ENCODE measurements around the gene GLIPR1.
"Not testable (repeated sequence)": the region's sequence is repeated elsewhere in the genome, so short reads cannot be mapped to it uniquely, and the experiment has no call there.

GLIPR1 gene

DNA sequence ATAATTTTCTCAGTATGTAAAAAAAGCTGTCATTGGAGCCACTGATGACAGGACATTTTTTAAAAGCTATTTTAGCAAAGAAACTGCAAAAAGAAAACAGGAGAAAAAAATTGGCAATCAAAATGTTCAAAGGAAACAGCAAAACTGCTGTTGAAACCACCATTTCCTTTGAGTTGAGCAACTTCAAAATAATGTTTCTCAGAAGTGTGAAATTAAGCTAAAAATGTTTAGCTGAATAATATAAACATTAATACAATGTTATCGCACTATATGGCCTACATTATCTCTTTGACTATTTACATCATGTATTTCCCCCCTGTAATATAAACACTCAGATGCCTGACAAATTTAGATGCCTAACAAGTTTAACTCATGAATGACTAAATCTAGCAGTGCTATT lies 23.4 kb upstream of the GLIPR1 start:
- DNase-seq (ENCODE audit: extremely low read depth, low read depth), result no peak
- TF ChIP-seq, protein P1, sequence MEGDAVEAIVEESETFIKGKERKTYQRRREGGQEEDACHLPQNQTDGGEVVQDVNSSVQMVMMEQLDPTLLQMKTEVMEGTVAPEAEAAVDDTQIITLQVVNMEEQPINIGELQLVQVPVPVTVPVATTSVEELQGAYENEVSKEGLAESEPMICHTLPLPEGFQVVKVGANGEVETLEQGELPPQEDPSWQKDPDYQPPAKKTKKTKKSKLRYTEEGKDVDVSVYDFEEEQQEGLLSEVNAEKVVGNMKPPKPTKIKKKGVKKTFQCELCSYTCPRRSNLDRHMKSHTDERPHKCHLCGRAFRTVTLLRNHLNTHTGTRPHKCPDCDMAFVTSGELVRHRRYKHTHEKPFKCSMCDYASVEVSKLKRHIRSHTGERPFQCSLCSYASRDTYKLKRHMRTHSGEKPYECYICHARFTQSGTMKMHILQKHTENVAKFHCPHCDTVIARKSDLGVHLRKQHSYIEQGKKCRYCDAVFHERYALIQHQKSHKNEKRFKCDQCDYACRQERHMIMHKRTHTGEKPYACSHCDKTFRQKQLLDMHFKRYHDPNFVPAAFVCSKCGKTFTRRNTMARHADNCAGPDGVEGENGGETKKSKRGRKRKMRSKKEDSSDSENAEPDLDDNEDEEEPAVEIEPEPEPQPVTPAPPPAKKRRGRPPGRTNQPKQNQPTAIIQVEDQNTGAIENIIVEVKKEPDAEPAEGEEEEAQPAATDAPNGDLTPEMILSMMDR (IDR thresholded peaks at IDR 0.05; ENCODE audit: low read depth, low read length), result no peak

DNA sequence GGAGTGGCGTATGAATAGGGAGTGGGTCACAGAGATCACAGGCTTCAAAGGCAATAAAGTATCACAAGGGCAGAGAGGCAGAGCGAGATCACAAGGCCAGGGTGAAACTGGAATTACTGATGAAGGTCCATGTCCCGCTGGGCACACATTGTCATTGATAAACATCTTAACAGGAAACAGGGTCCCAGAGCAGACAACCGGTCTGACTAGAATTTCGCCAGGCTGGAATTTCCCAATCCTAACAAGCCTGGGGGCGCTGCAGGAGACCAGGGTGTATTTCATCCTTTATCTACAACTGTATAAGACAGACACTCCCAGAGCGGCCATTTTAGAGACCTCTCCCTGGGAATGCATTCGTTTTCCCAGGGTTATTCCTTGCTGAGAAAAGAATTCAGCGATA lies 22.7 kb upstream of the GLIPR1 start:
- DNase-seq (ENCODE audit: extremely low read depth, low read depth), result not testable (repeated sequence)

DNA sequence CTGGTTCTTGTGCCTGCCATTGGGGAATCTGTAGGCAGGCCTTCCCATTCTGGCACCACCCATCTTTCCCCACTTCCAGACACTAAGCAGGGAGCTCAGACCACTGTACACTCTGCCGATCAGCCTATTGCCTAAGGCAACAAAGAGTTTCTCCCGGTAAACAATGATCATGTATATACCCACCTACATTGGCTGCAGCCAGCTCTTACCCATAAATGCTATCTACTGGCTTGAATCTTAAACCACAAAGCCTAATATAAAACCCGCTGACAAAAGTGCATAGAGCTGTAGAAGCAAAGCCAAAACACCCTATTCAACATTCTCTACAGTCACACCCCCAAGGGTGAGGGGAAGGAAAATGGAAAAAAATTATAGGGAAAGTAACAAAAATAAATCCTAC lies 20.8 kb upstream of the GLIPR1 start:
- TF ChIP-seq, protein P1 (IDR thresholded peaks at IDR 0.05; ENCODE audit: low read depth, low read length), result no peak
- no peak for DNase-seq (ENCODE audit: extremely low read depth, low read depth)

DNA sequence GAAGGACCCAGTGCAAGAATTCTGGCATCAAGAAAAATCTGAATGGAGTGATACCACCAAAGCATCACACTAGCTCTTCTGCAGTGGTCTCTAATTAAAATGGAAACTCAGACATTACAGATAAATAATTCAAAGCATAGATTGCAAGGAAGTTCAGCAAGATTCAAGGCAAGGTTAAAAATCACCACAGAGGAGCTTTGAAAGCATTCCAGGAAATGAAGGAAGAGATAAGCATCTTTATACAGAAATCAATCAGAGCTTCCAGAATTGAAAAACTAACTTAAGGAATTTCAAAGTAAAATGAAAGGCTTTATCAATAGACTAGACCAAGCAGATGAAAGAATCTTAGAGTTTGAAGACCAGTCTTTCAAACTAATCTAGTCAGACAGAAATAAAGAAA lies 20.4 kb upstream of the GLIPR1 start:
- TF ChIP-seq, protein P1 (IDR thresholded peaks at IDR 0.05; ENCODE audit: low read depth, low read length), result no peak
- DNase-seq (ENCODE audit: extremely low read depth, low read depth), result no peak

DNA sequence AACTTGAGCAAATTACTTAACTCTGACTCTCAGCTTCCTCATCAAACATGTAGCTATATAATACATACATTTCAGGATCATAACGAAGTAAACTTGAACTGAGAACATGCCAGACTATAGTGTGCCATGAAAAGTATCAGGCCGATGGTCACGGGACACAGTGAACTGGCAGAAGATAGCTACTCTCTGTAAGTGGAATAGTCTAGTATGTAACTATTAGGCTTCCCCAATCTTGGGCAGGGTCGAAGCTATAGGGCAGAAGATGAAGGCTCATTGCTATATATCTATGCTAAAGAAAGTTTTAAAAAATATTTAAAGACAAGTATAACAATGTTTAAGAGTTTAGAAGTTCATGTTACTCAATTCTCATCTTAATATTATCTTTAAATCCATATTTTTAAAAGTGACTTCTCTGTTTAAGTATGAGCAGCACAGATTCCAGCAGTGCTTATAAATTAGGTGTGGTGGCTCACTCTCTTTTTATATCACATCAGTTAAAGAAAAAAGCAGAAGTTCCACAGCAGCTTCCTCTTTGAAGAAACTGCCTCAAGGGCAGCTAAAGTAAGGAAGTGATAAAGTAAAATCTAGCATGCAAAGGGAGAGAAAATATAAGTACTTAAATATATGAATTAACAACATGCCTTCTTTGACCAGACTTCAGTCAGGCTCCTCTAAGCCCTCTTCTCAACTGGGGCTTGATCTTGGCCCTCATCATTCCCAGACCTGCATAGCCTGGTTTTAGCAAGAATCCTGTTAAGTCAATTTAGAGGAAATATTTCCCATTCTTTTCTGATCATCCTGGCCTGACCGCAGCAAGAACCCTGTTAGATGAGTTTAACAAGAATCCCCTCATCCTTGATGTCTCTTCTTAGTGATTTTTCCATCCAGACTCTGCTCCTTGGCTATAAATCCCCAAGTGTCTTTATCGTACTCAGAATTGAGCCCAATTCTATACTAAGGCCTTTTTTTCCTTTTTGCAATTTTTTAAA lies 8.4 kb upstream of the GLIPR1 start:
- TF ChIP-seq, protein P1 (IDR thresholded peaks at IDR 0.05; ENCODE audit: low read depth, low read length), result no peak
- DNase-seq (ENCODE audit: extremely low read depth, low read depth), result no peak

DNA sequence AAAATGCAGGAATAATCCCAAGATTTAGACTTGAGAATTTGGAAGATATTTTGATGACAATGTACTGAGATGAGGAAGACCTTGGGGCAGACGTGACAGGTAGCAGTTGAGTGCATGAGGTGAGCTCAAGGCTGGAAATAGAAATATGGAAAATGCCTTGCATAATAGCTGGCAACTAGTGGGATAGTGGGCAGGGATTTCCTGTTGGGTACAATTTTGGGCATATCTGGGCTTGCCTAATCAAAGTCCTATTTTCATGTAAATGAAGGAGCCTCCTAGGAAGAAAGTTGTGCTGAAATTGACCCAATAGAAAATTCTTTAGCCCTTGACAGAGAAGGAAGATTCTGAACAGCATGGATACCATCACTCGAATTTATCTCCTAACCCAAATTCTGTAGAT lies 6.4 kb upstream of the GLIPR1 start:
- no peak for DNase-seq (ENCODE audit: extremely low read depth, low read depth)
- TF ChIP-seq, protein P1 (IDR thresholded peaks at IDR 0.05; ENCODE audit: low read depth, low read length), result no peak

DNA sequence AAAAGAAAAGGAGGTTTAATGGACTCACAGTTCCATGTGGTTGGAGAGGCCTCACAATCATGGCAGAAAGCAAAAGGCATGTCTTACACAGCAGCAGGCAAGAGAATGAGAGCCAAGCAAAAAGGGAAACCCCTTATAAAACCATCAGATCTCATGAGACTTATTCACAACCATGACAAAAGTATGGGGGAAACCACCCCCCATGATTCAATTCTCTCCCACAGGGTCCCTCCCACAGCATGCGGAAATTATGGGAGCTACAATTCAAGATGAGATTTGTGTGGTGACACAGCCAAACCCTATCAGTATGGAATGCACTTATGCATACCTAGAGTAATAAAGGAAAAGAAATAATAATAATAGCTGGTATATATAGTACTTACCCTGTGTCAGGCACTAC lies 4.5 kb upstream of the GLIPR1 start:
- DNase-seq (ENCODE audit: extremely low read depth, low read depth), result no peak
- TF ChIP-seq, protein P1 (IDR thresholded peaks at IDR 0.05; ENCODE audit: low read depth, low read length), result no peak
